AG09309 (cell line): Measurements from ENCODE around the gene GALNT8.

Source experiments
- DNase-seq: peaks from one replicate; pipeline ENCODE4 v3.0.0-alpha.2; 2010; ENCODE audit warnings: low read depth
- H3K4me3 ChIP-seq: 2 replicates; pipeline ENCODE4 v1.5.1; 2011; ENCODE audit warnings: mild to moderate bottlenecking, low read depth, low read length, moderate library complexity; ENCODE audit not compliant: control insufficient read depth
- CTCF ChIP-seq: IDR thresholded peaks from 2 replicates; pipeline ENCODE4 v1.5.1; 2011; ENCODE audit warnings: mild to moderate bottlenecking, low read depth, low read length, inconsistent platforms; ENCODE audit not compliant: insufficient read depth, control insufficient read depth; ENCODE audit errors: missing control alignments

The GALNT8 gene

DNA sequence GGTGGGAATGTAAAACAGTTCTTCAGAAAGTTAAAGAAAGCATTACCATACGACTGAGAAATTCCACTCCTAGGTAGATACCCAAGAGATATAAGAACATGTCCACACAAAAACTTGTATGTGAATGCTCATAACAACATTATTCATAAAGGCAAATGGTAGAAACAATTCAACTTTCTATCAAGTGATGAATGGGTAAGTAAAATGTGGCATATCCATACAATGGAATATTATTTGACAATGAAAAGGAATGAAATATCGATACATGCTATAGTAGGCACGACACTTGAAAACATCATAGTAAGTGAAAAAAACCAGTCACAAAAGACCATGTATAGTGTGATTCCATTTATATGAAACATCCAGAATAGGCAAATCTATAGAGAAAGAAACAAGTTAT is 71.3 kb downstream of the GALNT8 start:
- no peak for DNase-seq
- no peak for TF ChIP-seq CTCF
- H3K4me3 ChIP-seq = no peak overlapping the region

GRCh38 chr12:4794491-4794890 is 74.3 kb downstream of the GALNT8 start:
- TF ChIP-seq CTCF = no peak
- DNase-seq = no peak
- H3K4me3 ChIP-seq = no peak overlapping the region

DNA sequence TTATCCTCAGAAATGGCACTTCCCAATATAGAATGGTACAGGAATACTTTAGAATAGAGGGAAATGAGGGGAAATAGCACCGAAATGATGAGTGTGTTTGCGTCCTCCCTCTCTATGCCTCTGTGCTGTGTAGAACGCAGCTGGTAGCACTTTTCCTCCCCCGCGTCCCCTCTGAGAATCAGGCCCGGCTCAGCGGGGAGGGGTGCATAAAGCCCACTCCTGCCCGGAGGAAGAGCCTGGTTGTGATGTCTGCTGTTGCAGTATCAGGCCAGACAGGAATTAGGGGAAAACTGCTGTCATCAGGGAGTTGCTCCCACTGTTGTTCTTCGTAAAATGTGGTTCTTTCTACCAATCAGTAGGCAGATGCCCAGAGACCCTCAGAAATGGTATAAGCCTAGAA is 76.0 kb downstream of the GALNT8 start:
- DNase-seq = no peak
- no peak for TF ChIP-seq CTCF

GRCh38 chr12:4796694-4797482 is 76.7 kb downstream of the GALNT8 start:
- no peak overlapping the region for H3K4me3 ChIP-seq
- TF ChIP-seq CTCF = no peak
- no peak for DNase-seq

More for the DNA sequence above, 76.0 kb downstream of the GALNT8 start:
- H3K4me3 ChIP-seq = no peak overlapping the region

DNA sequence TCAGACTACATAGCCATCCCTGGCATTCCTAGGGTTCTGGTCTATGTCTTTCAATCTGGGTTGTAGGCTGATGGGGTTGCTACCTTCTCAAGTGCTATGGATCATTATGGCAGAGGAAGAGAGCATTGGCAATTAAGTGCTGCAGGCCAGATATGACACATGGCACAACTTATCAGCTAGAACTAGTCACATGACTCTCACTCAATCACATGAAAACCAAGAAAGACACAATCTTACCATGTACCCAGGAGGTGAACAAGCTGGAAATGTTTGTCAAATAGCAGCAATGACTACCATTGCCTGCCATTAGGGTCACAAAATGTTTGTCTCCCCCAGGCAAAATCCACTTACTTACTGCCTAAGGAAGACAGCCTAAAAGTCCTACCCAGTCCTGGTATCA is 80.4 kb downstream of the GALNT8 start:
- no peak for TF ChIP-seq CTCF
- H3K4me3 ChIP-seq = no peak overlapping the region
- DNase-seq = no peak

DNA sequence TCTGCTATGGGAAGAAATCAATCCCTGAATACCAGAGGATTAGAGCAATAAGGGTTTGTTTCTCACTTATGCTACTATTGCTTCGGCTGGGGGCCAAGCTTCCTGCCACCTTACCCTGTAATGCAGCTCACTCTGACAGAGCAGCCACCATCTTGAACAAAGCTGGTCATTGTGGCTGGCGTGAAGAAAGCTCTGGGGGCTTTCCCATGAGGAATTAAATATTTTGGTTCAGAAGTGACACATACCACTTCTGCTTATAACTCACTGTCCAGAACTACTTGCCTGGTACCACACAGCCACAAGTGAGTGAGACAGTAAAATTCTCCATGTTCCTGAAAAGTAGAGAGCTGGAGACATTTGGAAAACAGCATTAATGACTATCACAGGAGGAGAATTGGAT is 82.6 kb downstream of the GALNT8 start:
- no peak overlapping the region for H3K4me3 ChIP-seq
- no peak for TF ChIP-seq CTCF
- DNase-seq = no peak
